ENCODE measurements around the gene XPO5. TPM values are rescaled to one million over a fixed set of nuclear protein-coding genes. Genes with fewer than 3 reads are reported as not detected.
A peak's percentile ranks its signal among the peaks of the same experiment; 100 is the strongest.

XPO5 gene
- total RNA-seq, 2 donors from 2014 or later: 16.8 to 20.5 TPM

- TF ChIP-seq POLR2A (IDR thresholded peaks at IDR 0.05) (no peak), CTCF (IDR thresholded peaks at IDR 0.05) (no peak)
- WGBS, 2 donors: 75 to 85% methylated on average over 6 to 8 of the region's 8 CpGs
- H3K27ac ChIP-seq: no peak overlapping the region
- peaks cover 9 to 43% of the 10 kb centered on the region in 2 donors for H3K36me3 ChIP-seq (replicated peaks in 1 of 2; ENCODE audit: insufficient read depth in 1 of 2, low read depth in 2 of 2)
- no peaks in the 10 kb centered on the region for H3K27me3 ChIP-seq
- H3K4me3 ChIP-seq: no peak overlapping the region
- no peak for ATAC-seq
- intact Hi-C loops (cut with DNase I): no loop called here
- H3K4me1 ChIP-seq: peaks cover 26% of the 10 kb centered on the region
- no peak for DNase-seq
- no peaks in the 10 kb centered on the region for H3K9me3 ChIP-seq
These were observed 55.7 kb downstream of the XPO5 start for GRCh38 chr6:43520097-43520496.

DNA sequence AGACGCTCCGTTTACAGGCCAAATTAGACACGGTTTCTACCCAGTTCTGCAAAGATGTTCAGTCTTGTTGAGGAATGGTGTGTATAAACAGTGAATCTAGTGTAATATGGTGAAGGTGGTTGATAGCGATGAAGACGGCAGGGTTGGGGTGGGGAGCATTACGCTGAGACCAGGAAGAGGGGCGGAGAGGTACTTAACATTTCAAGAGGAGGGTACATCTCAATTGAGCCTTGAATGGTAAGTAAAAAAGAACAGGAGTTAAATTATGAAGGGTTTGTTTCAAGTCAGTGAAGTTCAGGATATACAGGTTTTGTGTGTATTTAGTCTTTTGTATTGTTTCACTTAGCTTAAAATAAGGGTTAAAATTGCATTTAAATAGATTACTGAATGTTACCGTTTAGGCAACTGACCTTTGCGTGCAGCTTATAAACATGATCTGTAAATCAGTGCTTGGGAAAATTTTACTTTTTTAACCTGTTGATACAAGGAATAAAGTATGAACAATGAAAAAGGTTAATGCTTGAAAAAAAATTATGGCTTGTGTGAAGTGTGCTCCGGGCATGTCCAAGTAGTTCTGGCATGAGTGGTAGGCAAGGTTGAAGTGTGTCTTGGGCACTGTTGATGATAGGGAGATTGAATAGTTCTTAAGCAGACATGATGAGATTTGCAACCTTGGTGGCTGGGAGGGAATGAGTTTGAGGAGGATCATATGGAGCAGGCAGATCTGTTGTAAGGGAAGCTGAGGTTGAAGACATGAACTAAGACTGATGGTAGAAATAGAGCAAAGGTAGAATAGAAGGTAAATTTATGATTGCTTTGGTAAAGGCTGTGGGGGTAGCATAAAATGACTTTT lies 58.1 kb downstream of the XPO5 start:
- 2% methylated on average over 10 of the region's 10 CpGs for WGBS, 2 donors
- Histone ChIP-seq H3K36me3 (replicated peaks in 1 of 2; ENCODE audit: insufficient read depth in 1 of 2, low read depth in 2 of 2) (peaks cover 12 to 36% of the 10 kb centered on the region in 2 donors), H3K27me3 (no peaks in the 10 kb centered on the region), H3K4me1 (peaks cover 37% of the 10 kb centered on the region), H3K27ac (peak overlapping the region; percentile 27 to 88 (median 82)), H3K9me3 (no peaks in the 10 kb centered on the region), H3K4me3 (peak overlapping the region; percentile 68 to 97)
- ATAC-seq (no peak), DNase-seq (no peak)
- intact Hi-C loops (cut with DNase I): no loop called here
- TF ChIP-seq CTCF (IDR thresholded peaks at IDR 0.05): no peak
- TF ChIP-seq POLR2A (IDR thresholded peaks at IDR 0.05): no peak

- Histone ChIP-seq H3K9me3 (no peaks in the 10 kb centered on the region), H3K36me3 (replicated peaks in 1 of 2; ENCODE audit: insufficient read depth in 1 of 2, low read depth in 2 of 2) (peaks cover 12 to 34% of the 10 kb centered on the region in 2 donors), H3K27ac (peak within 1 kb of the TSS; percentile 75 to 88 (median 82)), H3K4me1 (peaks cover 37% of the 10 kb centered on the region), H3K27me3 (no peaks in the 10 kb centered on the region), H3K4me3 (peak within 1 kb of the TSS; percentile 68 to 97)
- intact Hi-C loops (cut with DNase I): no loop called here
- ATAC-seq (peak; percentile 98), DNase-seq (peak; percentile 99)
- TF ChIP-seq POLR2A (IDR thresholded peaks at IDR 0.05) (peak in 2 of 3 donors; percentile 72 to 81), CTCF (IDR thresholded peaks at IDR 0.05) (peak in 1 of 7 experiments; percentile 6)
- 0 to 1% methylated on average over 52 to 57 of the region's 57 CpGs for WGBS, 2 donors
These were observed 58.9 kb downstream of the XPO5 start, which contains the start of the genes POLR1C and YIPF3 for GRCh38 chr6:43516697-43517504. Gene POLR1C (plus strand): TSS chr6:43517089. CDS start chr6:43517110, 21 bp downstream. Gene YIPF3 (minus strand): TSS chr6:43516926. CDS start chr6:43516807, 119 bp downstream.

DNA sequence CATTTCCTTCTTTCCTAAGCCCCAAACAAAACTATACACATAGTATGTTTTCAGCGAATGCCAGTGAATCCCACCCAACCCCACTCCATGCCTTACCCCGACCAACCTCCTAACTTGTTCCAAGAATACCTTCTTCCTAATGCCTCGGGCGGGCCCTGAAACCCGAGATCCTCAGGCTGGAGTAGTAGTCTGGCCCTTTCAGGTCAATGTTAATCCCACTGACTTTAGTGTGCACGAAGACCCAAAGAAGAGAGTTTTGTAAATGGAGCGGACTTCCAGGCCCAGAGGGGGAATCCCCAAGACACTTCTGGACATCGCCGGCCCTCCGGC lies 59.5 kb downstream of the XPO5 start:
- intact Hi-C loops (cut with DNase I): no loop called here
- no peak for TF ChIP-seq CTCF (IDR thresholded peaks at IDR 0.05)
- no peak for TF ChIP-seq POLR2A (IDR thresholded peaks at IDR 0.05)
- H3K4me3 ChIP-seq: peak overlapping the region; percentile 68 to 97
- peak overlapping the region; percentile 75 to 88 (median 82) for H3K27ac ChIP-seq
- WGBS, 2 donors: 1% methylated on average over 7 to 10 of the region's 10 CpGs
- no peaks in the 10 kb centered on the region for H3K27me3 ChIP-seq
- DNase-seq (no peak), ATAC-seq (no peak)
- H3K4me1 ChIP-seq: peaks cover 37% of the 10 kb centered on the region
- no peaks in the 10 kb centered on the region for H3K9me3 ChIP-seq
- peaks cover 9 to 35% of the 10 kb centered on the region in 2 donors for H3K36me3 ChIP-seq (replicated peaks in 1 of 2; ENCODE audit: insufficient read depth in 1 of 2, low read depth in 2 of 2)
